K562 (cell line): Measurements from ENCODE around the gene BICC1. TPM values are rescaled to one million over a fixed set of nuclear protein-coding genes. Genes with fewer than 3 reads are reported as not detected.

ENCODE experiments used
- ATAC-seq: fragments of 200-7000 bp; cut with Tn5 transposase; 3 replicates; pipeline ENCODE4 v1.9.1; 2020; ENCODE audit warnings: moderate library complexity
- BruUV-seq: library from RNA; stranded (reverse); fragments of 400-500 nt; replicated peaks from 2 replicates; lab custom pipeline; 2021; lab: Mats Ljungman, UMichigan
- CTCF ChIA-PET: fragments of 300-600 bp; formaldehyde crosslinking; extraction: SDS; loops from one replicate; lab custom pipeline; 2021; ENCODE audit warnings: low intra/inter-chr PET ratio; lab: Yijun Ruan, JAX
- POLR2A ChIA-PET: fragments of 300-600, 350-650 bp; sonication (Branson Sonifier 250); formaldehyde crosslinking; extraction: SDS; loops from one replicate; lab custom pipeline; 2021; ENCODE audit warnings: antibody characterized with exemption, inconsistent platforms; lab: Yijun Ruan, JAX
- DNase-seq, 4 experiments: peaks; one replicate each; pipeline versions ENCODE4 v3.0.0 to v3.0.0-alpha.2; 2011 to 2018; ENCODE audit warnings: low spot score in 3 of 4, mixed read lengths in 3 of 4; ENCODE audit errors: extremely low read depth in 1 of 4
- FAIRE-seq: peaks from 2 replicates; lab custom pipeline; 2011; peaks lifted over from hg19 to GRCh38; lab: Jason Lieb, UNC
- H2AFZ ChIP-seq: 2 replicates; pipeline ENCODE4 v1.6.0; 2011; ENCODE audit warnings: low read depth, low read length, control low read depth, inconsistent platforms
- H3K27ac ChIP-seq: fragments of 200-600 bp; 3 replicates; pipeline ENCODE4 v1.8.0; 2011; ENCODE audit warnings: low read depth, mild to moderate bottlenecking, control low read depth, inconsistent platforms, low read length, moderate library complexity, mixed read lengths; ENCODE audit errors: extremely low read depth
- H3K27me3 ChIP-seq, 2 experiments: fragments of 300-600 bp in 1 of 2; 2 replicates in 1 of 2; 3 replicates in 1 of 2; pipeline versions ENCODE4 v1.6.0 to v1.8.0; 2011; ENCODE audit warnings: inconsistent platforms in 2 of 2, low read length in 2 of 2, mild to moderate bottlenecking in 1 of 2, mixed read lengths in 1 of 2, moderate library complexity in 1 of 2; ENCODE audit not compliant: control insufficient read depth in 2 of 2, insufficient read depth in 2 of 2
- H3K36me3 ChIP-seq: fragments of 300-600 bp; 3 replicates; pipeline ENCODE4 v1.8.0; 2011; ENCODE audit warnings: mild to moderate bottlenecking, low read length, inconsistent platforms; ENCODE audit not compliant: control insufficient read depth, insufficient read depth
- H3K4me1 ChIP-seq, 2 experiments: fragments of 200-600 bp in 1 of 2; replicated peaks in 1 of 2; 2 replicates in 1 of 2; 3 replicates in 1 of 2; pipeline versions ENCODE4 v1.5.1 to v1.8.0; 2011; ENCODE audit warnings: inconsistent platforms in 2 of 2, low read length in 2 of 2, mild to moderate bottlenecking in 1 of 2, mixed read lengths in 1 of 2, moderate library complexity in 1 of 2; ENCODE audit not compliant: control insufficient read depth in 2 of 2, insufficient read depth in 2 of 2
- H3K4me2 ChIP-seq: 2 replicates; pipeline ENCODE4 v1.6.1; 2011; ENCODE audit warnings: low read length, control low read depth, inconsistent platforms, mixed read lengths; ENCODE audit not compliant: insufficient read depth
- H3K4me3 ChIP-seq: fragments of 200-600 bp; sonication (generic), shearing (Covaris generic); 2 replicates; pipeline ENCODE4 v1.5.1; 2016; ENCODE audit warnings: control low read depth, inconsistent platforms
- H3K79me2 ChIP-seq: fragments of 200-600 bp; 3 replicates; pipeline ENCODE4 v1.8.0; 2011; ENCODE audit warnings: low read length, inconsistent platforms; ENCODE audit not compliant: control insufficient read depth, insufficient read depth
- H3K9ac ChIP-seq, 2 experiments: 2 replicates each; pipeline versions ENCODE4 v1.6.0 to v1.6.1; 2011; ENCODE audit warnings: low read depth in 2 of 2, low read length in 2 of 2, control low read depth in 1 of 2, inconsistent platforms in 1 of 2, mild to moderate bottlenecking in 1 of 2, mixed read lengths in 1 of 2; ENCODE audit not compliant: insufficient read depth in 1 of 2
- H3K9me1 ChIP-seq: one replicate; pipeline ENCODE4 v1.6.0; 2011; ENCODE audit warnings: inconsistent platforms, mild to moderate bottlenecking, low read length, moderate library complexity; ENCODE audit not compliant: control insufficient read depth, insufficient read depth
- H3K9me3 ChIP-seq: replicated peaks from 2 replicates; pipeline ENCODE4 v1.5.1; 2011; ENCODE audit warnings: low read depth, low read length, inconsistent platforms; ENCODE audit not compliant: control insufficient read depth, insufficient read depth
- H4K20me1 ChIP-seq: replicated peaks from 2 replicates; pipeline ENCODE4 v1.6.1; 2011; ENCODE audit warnings: low read length, inconsistent platforms, mixed read lengths; ENCODE audit not compliant: control insufficient read depth, insufficient read depth
- KDM5B ChIP-seq: fragments of 200-600 bp; sonication (generic); IDR thresholded peaks from 2 replicates; pipeline ENCODE4 v1.6.1; 2012; ENCODE audit warnings: low read depth, mild to moderate bottlenecking, moderate library complexity, low read length, control low read depth, inconsistent platforms; ENCODE audit not compliant: insufficient replicate concordance
- TEAD2 ChIP-seq: fragments of 450-650 bp; IDR thresholded peaks from 2 replicates; pipeline ENCODE4 v1.6.1; 2016; ENCODE audit warnings: missing genetic modification characterization, control low read depth, missing compliant biosample characterization
- ZKSCAN3 ChIP-seq: fragments of 250-450 bp; sonication (Bioruptor Pico); IDR thresholded peaks from 2 replicates; pipeline ENCODE4 v1.4.0; 2020
- ZNF197 ChIP-seq: fragments of 200-800 bp; sonication (Bioruptor generic); IDR thresholded peaks from 2 replicates; pipeline ENCODE4 v1.6.1; 2016; ENCODE audit warnings: low read depth, missing genetic modification characterization, missing compliant biosample characterization
- WGBS: fragments of 100-300 bp; shearing (Covaris generic); methylation state at CpG from one replicate; pipeline ENCODE4 v1.1.6; 2016; ENCODE audit warnings: low coverage, mixed read lengths; ENCODE audit not compliant: insufficient coverage; ENCODE audit errors: missing lambda C conversion rate; 5-methylcytosine and 5-hydroxymethylcytosine counted together
- in situ Hi-C: fragments of 300-500 bp; cut with MboI; formaldehyde crosslinking; loops from 4 replicates; pipeline ENCODE4 v1.15.0; 2018; ENCODE audit warnings: inconsistent platforms, mixed read lengths
- intact Hi-C: fragments of 100-400 bp; cut with micrococcal nuclease; formaldehyde crosslinking; loops from 2 replicates; pipeline ENCODE4 v1.14.2; 2022
- polyA plus RNA-seq, 8 experiments: library from polyadenylated mRNA; depleted of rRNA in 4 of 8; stranded (reverse) in 5 of 8; unstranded in 3 of 8; fragments of >200 nt; fragmentation: Nextera tagmentation in 2 of 8; fragmentation: Illumina TruSeq in 1 of 8; extraction: Ambion mirVana in 2 of 8; extraction: Trizol in 1 of 8; gene quantifications; 2 replicates each; pipeline versions ENCODE4 v1.2.1 to v1.2.3, GENCODE V29; 2011 to 2014; ENCODE audit warnings: inconsistent platforms in 1 of 8, missing spikeins in 1 of 8
- total RNA-seq, 7 experiments: library from RNA; depleted of rRNA in 6 of 7; stranded (reverse); fragments of >200 nt in 6 of 7; fragmentation: Illumina TruSeq in 2 of 7; extraction: Trizol in 2 of 7; gene quantifications; 2 replicates each; pipeline versions ENCODE4 v1.2.1 to v1.2.3, GENCODE V29; 2011 to 2021; ENCODE audit warnings: low replicate concordance in 1 of 7
- TF ChIP-seq, protein P1 (sequence below): sonication (generic); formaldehyde crosslinking; IDR thresholded peaks from 2 replicates; pipeline ENCODE4 v1.8.0; 2022; ENCODE audit warnings: missing genetic modification reagents, mild to moderate bottlenecking, moderate library complexity, borderline replicate concordance
- TF ChIP-seq, protein P2 (sequence below): sonication (generic); formaldehyde crosslinking; IDR thresholded peaks from 2 replicates; pipeline ENCODE4 v1.8.0; 2023; ENCODE audit warnings: mild to moderate bottlenecking, missing genetic modification reagents
- TF ChIP-seq, protein P3 (sequence below): sonication (generic); formaldehyde crosslinking; IDR thresholded peaks from 2 replicates; pipeline ENCODE4 v1.8.1; 2022; ENCODE audit warnings: missing genetic modification reagents
- TF ChIP-seq, protein P4 (sequence below): fragments of 250-450 bp; sonication (Bioruptor Pico); IDR thresholded peaks from 2 replicates; pipeline ENCODE4 v1.4.0; 2020; ENCODE audit warnings: mild to moderate bottlenecking, moderate library complexity

The BICC1 gene
- total and polyA plus RNA-seq, 9 of the 15 experiments (the other 6 are each of a cell fraction or from before 2014, with no cell fraction given): not detected

DNA sequence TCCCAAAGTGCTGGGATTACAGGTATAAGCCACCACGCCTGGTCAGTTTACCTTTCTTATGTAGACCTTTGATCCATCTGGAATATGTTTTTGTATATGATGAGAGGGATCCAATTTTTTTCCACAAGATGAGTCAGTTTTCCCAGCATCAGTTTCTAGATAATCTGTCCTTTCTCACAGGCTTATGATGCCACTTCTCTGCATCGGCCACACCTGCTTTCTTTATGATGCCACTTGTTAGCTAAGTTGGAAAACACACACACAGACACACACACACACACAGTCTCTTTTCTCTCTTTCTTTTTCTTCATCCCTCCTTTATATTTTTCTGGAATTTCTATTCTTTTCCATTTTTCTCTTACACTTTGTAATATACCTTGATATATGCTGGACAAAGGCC lies 240.8 kb downstream of the BICC1 start (continued):
- TF ChIP-seq, protein P1, sequence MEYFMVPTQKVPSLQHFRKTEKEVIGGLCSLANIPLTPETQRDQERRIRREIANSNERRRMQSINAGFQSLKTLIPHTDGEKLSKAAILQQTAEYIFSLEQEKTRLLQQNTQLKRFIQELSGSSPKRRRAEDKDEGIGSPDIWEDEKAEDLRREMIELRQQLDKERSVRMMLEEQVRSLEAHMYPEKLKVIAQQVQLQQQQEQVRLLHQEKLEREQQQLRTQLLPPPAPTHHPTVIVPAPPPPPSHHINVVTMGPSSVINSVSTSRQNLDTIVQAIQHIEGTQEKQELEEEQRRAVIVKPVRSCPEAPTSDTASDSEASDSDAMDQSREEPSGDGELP (CRISPR knock-in tag): no peak
- TF ChIP-seq ZNF197 (no peak), KDM5B (no peak)
- TF ChIP-seq, protein P2, sequence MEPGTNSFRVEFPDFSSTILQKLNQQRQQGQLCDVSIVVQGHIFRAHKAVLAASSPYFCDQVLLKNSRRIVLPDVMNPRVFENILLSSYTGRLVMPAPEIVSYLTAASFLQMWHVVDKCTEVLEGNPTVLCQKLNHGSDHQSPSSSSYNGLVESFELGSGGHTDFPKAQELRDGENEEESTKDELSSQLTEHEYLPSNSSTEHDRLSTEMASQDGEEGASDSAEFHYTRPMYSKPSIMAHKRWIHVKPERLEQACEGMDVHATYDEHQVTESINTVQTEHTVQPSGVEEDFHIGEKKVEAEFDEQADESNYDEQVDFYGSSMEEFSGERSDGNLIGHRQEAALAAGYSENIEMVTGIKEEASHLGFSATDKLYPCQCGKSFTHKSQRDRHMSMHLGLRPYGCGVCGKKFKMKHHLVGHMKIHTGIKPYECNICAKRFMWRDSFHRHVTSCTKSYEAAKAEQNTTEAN (CRISPR knock-in tag): no peak
- TF ChIP-seq, all 486 proteins: peak for 0

DNA sequence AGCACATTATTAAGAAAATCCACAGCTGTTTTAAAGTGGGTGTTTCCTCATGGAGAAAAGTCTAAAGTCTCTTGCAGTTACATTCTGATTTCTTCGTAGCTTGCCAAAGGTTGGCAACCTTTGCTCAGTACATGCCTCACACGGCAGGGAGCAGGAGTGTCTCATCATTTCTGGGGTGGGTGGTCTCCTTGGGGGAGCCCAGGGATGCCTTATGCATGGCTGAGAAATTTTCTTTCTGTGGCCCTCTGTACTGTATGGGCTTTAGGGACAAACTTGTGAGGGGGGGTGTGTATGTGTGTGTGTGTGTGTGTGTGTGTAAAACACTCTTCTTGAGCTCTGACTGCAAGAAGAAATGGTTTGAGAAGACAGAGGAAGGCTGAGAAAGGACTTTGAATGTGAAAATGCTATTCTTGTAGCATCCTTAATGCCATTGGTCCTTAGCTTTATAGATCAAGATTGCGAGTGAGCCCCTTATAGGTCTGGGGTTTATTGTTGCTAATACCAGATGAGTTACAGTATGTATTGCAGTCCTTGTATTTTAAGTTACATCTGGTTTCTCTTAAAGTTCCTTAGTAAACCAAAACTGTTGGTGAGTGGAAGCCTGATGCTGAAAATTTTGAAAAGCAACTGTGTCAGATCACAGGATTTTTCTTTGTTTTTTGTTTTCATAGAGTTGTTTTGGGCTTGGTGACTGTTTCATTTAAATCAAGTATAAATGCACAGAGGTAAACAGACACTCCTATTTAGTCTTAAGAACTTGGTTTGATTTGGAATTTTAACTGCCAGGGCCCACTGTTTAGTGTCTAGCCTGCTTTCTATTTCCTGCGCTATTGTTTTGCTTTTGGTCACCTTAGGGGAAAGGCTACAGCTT lies 242.0 kb downstream of the BICC1 start:
- in situ Hi-C loops: no loop called here

More for the DNA sequence above, 242.0 kb downstream of the BICC1 start:
- CTCF ChIA-PET: no interaction called here
- H3K4me1 ChIP-seq: no peaks in the 10 kb centered on the region
- POLR2A ChIA-PET: no interaction called here
- no TSS peak for BruUV-seq
- no peaks in the 10 kb centered on the region for H3K9me1 ChIP-seq
- H3K9ac ChIP-seq: no peak overlapping the region
- no peak overlapping the region for H3K4me3 ChIP-seq
- no peaks in the 10 kb centered on the region for H3K79me2 ChIP-seq
- no peak for DNase-seq
- H2AFZ ChIP-seq: no peak overlapping the region
- intact Hi-C loops: no loop called here
- TF ChIP-seq TEAD2 (tag): no peak
- TF ChIP-seq, protein P3, sequence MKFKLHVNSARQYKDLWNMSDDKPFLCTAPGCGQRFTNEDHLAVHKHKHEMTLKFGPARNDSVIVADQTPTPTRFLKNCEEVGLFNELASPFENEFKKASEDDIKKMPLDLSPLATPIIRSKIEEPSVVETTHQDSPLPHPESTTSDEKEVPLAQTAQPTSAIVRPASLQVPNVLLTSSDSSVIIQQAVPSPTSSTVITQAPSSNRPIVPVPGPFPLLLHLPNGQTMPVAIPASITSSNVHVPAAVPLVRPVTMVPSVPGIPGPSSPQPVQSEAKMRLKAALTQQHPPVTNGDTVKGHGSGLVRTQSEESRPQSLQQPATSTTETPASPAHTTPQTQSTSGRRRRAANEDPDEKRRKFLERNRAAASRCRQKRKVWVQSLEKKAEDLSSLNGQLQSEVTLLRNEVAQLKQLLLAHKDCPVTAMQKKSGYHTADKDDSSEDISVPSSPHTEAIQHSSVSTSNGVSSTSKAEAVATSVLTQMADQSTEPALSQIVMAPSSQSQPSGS (CRISPR knock-in tag): no peak
- TF ChIP-seq, protein P4, sequence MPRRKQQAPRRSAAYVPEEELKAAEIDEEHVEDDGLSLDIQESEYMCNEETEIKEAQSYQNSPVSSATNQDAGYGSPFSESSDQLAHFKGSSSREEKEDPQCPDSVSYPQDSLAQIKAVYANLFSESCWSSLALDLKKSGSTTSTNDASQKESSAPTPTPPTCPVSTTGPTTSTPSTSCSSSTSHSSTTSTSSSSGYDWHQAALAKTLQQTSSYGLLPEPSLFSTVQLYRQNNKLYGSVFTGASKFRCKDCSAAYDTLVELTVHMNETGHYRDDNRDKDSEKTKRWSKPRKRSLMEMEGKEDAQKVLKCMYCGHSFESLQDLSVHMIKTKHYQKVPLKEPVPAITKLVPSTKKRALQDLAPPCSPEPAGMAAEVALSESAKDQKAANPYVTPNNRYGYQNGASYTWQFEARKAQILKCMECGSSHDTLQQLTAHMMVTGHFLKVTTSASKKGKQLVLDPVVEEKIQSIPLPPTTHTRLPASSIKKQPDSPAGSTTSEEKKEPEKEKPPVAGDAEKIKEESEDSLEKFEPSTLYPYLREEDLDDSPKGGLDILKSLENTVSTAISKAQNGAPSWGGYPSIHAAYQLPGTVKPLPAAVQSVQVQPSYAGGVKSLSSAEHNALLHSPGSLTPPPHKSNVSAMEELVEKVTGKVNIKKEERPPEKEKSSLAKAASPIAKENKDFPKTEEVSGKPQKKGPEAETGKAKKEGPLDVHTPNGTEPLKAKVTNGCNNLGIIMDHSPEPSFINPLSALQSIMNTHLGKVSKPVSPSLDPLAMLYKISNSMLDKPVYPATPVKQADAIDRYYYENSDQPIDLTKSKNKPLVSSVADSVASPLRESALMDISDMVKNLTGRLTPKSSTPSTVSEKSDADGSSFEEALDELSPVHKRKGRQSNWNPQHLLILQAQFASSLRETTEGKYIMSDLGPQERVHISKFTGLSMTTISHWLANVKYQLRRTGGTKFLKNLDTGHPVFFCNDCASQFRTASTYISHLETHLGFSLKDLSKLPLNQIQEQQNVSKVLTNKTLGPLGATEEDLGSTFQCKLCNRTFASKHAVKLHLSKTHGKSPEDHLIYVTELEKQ: no peak
- no peak for TF ChIP-seq ZKSCAN3 (CRISPR knock-in tag)
- no peak overlapping the region for H3K27ac ChIP-seq
- H3K4me2 ChIP-seq: no peak overlapping the region
- no peaks in the 10 kb centered on the region for H3K9me3 ChIP-seq
- WGBS: 0% methylated on average over 4 of the region's 4 CpGs
- no peak for ATAC-seq
- no peaks in the 10 kb centered on the region for H4K20me1 ChIP-seq
- no peaks in the 10 kb centered on the region for H3K27me3 ChIP-seq
- FAIRE-seq: no peak
- H3K36me3 ChIP-seq: no peaks in the 10 kb centered on the region
